ENCODE data around the gene FAHD2B.
"Not testable (repeated sequence)": the region's sequence is repeated elsewhere in the genome, so short reads cannot be mapped to it uniquely, and the experiment has no call there.

Gene FAHD2B

DNA sequence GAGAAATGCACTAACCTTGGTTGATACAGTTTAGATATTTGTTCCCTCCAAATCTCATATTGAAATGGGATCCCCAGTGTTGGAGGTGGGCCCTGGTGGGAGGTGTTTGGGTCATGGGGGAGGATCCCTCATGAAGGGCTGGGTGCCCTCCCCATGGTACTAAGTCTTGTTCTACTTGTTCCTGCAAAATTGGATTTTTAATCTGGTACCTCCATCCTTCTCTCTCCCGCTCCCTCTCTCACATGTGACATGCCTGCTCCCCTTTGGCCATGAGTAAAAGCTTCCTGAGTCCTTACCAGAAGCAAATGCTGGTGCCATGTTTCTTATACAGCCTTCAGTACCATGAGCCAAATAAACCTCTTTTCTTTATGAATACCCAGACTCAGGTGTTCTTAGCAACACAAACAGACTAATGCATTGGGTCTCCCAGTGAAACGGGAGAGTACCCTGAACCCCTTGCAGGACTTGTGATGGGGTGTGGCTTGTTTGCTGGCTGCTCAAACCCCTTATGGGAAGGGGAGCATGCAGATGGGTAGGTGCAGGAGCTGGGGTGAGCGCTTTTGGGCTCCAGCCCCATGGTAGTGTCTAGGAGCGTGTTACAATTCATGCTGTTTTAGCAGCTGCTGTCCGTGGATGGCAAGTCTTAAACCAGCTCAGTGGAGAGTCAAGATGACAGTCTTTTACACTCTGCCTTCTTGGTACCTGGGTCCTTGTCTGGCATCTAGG is 27.2 kb downstream of the FAHD2B start:
- no peak for DNase-seq

- DNase-seq: not testable (repeated sequence)
Observed at GRCh38 chr2:97066030-97066429, 28.7 kb downstream of the FAHD2B start.

DNA sequence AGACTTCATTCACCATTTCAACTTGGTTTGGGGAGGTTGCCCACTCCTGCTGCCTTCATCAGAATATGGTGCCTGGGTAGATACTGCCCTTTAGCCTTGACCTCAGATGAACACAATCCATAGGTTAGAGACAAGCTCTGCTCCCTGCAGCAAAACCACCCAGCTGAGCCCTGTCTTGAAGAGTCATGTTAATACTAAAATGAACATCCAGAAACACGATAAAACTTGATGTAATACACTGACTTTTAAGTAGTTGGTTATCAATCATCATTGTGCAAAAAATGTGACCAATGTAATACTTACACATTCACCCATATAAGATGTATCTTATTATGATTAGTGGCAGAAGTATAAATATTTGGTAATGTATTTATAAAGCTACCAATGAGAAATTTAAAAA is 32.7 kb downstream of the FAHD2B start:
- DNase-seq: not testable (repeated sequence)

- not testable (repeated sequence) for DNase-seq
Observed at GRCh38 chr2:97059782-97060181, 34.9 kb downstream of the FAHD2B start.

DNA sequence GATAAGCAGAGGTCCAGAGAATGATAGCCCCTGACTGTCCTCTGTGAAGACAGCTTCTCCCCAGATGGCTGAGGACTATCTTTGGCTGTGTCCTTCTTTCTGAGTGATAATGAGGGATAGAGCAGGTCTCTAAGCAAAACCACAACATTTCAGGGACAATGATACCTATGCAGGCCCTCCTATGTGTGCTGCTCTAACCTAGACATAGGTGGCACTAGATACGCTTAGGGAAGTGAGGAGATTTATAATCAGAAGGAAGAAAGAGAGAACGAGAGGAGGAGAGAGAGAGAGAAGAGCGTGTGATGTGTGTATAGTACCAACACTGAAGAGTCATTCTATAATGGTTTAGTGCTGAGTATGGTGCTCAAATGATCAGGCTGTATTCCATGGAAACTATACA is 38.5 kb downstream of the FAHD2B start:
- DNase-seq: not testable (repeated sequence)

- DNase-seq: not testable (repeated sequence)
Observed at GRCh38 chr2:97050032-97050431, 44.6 kb downstream of the FAHD2B start.

DNA sequence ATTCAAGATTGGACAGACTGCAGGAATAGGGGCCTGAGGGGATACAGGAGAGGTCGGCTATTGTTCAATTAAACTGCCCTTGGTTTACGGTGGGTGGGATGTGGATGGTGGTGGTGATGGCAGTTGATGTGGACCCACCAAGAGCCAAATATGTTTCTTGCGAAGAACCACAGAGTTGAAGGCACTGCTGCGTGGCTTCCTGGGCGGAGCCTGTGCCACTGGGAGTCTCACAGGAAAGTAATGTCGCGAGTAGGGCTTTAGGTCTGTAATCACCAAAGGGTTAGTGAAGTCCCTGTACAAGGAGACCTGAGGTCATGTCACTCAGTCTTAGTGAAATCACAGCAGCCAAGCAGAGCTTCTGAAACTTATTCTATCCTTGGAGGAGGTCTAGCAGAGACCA is 46.2 kb downstream of the FAHD2B start:
- DNase-seq: not testable (repeated sequence)

DNA sequence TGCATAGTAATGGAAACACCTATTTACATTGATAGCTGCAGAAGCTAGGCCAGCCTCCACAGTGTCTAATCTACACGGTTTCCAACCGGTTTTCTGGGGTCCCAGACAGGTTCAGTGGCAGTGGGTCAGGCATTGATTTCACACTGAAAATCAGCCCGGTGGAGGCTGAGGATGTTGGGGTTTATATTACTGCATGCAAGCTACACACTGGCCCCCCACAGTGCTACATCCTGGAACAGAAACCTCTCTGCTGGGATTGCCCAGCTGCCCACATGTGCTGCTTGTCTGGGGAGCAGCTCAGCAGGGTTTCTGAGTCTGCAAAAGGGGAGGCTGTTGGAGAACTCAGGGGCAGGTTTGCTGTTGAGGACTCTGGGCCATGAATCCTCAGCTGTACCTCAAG is 48.0 kb downstream of the FAHD2B start:
- not testable (repeated sequence) for DNase-seq

DNA sequence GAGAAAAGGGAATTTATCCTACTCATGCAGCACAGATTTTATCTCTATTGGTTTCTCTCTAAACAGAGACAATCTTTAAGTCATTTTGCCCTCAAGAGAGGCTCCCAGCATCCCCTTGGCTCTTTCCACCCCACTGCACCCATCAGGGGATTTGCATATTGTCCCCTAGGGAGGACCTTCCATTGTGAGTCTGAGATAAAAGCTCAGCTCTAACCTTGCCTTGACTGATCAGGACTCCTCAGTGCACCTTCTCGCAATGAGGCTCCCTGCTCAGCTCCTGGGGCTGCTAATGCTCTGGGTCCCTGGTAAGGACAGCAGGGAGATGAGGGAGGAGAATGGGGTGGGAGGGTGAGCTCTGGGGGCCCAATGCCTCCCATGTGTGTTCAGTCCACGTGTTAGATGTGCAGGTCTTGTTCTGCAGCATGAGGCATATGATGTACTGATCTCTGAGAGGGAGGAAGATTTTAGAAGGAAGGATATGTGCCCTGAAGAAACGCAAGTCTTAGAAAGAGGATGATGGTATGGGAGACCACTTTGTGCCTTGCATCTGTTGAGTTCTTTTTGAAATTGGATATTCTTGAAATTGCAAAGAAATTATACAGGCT is 48.7 kb downstream of the FAHD2B start:
- not testable (repeated sequence) for DNase-seq

Measured in right hindlimb (tissue), 1 donor.